Measurements from ENCODE around the gene PLA2G4A.

- no peak for TF ChIP-seq CTCF (IDR thresholded peaks at IDR 0.05; ENCODE audit: poor library complexity, severe bottlenecking)
- TF ChIP-seq EP300 (conservative IDR thresholded peaks at IDR 0.05; ENCODE audit: poor library complexity, severe bottlenecking): no peak
These were observed 158.3 kb downstream of the PLA2G4A start for GRCh38 chr1:186987065-186987464.

All from neural cell (in vitro differentiated cells).